HG03108 (cell line): ENCODE data around the gene MAPKBP1.
"Not testable (repeated sequence)": the region's sequence is repeated elsewhere in the genome, so short reads cannot be mapped to it uniquely, and the experiment has no call there.

ENCODE experiments used
- ATAC-seq: cut with Tn5 transposase; IDR thresholded peaks from one replicate; pipeline ENCODE4 v1.9.1; 2021; ENCODE audit warnings: moderate library complexity; ENCODE audit not compliant: unreplicated experiment

MAPKBP1 gene, protein sequence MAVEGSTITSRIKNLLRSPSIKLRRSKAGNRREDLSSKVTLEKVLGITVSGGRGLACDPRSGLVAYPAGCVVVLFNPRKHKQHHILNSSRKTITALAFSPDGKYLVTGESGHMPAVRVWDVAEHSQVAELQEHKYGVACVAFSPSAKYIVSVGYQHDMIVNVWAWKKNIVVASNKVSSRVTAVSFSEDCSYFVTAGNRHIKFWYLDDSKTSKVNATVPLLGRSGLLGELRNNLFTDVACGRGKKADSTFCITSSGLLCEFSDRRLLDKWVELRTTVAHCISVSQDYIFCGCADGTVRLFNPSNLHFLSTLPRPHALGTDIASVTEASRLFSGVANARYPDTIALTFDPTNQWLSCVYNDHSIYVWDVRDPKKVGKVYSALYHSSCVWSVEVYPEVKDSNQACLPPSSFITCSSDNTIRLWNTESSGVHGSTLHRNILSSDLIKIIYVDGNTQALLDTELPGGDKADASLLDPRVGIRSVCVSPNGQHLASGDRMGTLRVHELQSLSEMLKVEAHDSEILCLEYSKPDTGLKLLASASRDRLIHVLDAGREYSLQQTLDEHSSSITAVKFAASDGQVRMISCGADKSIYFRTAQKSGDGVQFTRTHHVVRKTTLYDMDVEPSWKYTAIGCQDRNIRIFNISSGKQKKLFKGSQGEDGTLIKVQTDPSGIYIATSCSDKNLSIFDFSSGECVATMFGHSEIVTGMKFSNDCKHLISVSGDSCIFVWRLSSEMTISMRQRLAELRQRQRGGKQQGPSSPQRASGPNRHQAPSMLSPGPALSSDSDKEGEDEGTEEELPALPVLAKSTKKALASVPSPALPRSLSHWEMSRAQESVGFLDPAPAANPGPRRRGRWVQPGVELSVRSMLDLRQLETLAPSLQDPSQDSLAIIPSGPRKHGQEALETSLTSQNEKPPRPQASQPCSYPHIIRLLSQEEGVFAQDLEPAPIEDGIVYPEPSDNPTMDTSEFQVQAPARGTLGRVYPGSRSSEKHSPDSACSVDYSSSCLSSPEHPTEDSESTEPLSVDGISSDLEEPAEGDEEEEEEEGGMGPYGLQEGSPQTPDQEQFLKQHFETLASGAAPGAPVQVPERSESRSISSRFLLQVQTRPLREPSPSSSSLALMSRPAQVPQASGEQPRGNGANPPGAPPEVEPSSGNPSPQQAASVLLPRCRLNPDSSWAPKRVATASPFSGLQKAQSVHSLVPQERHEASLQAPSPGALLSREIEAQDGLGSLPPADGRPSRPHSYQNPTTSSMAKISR (N-terminal part only)

DNA sequence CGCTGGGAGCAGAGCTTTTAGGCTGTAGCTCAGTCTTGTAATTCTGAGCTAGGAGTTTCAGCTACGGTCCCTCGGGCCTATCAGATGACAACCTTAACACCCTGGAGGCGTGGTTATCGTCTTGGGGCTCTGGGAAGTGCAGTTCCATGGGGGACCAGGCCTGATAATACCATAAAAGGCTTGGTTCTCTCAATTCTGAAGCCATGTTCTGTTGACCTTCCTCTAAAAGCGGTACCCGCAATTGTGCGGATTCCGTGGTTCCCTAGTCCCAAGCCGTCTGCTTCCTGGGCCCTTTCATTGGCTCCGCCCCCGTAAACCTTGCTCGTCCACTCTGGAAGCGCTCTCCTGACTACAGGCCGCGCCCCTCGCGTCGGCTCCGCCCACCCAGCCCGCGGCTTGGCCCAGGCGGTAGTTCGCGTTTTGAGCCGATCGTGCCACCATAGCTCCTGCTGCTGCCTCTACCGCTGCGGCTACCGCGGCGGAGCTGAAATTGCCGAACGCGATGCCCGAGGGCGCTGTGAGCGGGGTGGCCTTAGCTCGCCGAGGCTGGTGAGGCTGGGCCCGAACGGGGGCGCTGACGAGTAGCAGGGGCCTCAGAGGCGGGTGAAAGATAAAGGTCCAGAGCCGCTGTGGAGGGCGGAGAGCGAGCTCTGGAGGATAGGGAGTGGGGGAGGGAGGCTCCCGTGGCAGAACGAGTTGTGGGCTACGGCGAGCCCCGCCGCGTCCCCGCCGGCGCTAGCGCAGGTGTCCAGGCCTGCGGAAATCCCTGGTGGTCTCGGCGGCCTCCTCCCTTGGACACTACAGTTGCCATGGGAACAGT lies at the start of gene MAPKBP1:
TSS of gene MAPKBP1 (plus strand) at position 423 of the 820 bp plus-strand sequence. CDS start 792 bp downstream, outside the sequence.
- peak; percentile 78 for ATAC-seq

DNA sequence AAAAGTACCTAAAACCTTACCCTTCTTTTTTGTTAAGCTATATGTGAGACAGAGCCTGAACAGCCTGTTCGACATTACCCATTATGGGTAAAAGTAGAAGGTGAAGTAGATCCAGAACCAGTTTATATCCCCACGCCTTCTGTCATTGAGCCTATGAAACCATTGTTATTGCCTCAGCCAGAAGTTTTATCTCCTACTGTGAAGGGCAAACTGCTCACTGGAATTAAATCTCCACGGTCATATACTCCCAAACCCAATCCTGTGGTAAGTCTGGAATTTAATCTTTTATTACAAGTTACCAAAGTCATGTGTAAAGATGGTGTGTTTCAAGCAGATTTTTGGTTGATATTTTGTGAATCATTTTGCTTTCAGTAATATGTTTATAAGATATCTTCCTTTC lies 47.1 kb upstream of the MAPKBP1 start:
- ATAC-seq = no peak

DNA sequence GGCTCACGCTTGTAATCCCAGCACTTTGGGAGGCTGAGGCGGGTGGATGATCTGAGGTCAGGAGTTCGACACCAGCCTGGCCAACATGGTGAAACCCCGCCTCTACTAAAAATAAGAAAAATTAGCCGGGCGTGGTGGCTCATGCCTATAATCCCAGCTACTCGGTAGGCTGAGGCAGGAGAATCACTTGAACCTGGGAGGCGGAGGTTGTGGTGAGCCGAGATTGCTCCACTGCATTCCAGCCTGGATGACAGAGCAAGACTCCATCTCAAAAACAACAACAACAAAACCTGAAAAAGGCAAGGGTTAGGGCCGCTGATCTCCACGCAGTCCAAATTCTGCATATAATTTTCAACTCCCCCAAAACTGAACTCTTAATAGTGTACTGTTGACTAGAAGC lies 46.2 kb upstream of the MAPKBP1 start:
- not testable (repeated sequence) for ATAC-seq

DNA sequence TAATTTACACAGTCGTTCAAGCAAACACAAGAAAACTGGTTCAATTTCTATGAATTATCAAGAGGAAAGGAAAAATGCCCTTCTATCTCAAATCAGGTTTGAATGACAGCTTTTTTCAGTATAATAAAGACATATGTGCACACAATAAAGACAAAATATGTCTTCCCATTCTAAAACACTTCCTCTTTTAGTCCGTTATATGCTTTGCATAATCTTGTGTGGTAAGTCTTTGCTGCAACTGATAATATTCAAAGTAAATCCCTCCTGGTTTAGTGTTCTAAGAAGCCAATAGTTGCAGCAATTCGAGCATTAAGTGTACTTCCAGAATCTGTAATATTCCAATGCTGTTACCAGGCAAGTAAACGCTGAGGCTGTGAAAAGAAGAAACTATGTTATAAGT lies 43.7 kb upstream of the MAPKBP1 start:
- no peak for ATAC-seq

DNA sequence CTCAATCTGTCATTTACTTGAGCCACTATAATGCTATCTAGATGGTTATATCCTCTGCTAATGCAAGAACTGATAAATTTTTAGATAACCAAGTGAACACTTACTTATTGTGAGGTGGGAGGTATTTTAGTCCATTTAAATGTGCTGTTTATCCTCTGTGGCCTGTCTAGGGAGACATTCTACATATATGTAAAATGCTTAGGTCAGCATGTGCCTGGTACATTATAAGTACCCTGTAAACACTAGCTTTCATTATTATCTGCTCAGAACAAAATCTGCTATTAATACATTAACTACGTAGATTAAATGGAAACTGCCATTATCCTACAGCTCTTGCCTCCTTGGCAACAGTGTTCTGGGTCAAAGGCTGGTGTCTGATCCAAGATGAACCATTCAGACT lies 41.8 kb upstream of the MAPKBP1 start:
- no peak for ATAC-seq

DNA sequence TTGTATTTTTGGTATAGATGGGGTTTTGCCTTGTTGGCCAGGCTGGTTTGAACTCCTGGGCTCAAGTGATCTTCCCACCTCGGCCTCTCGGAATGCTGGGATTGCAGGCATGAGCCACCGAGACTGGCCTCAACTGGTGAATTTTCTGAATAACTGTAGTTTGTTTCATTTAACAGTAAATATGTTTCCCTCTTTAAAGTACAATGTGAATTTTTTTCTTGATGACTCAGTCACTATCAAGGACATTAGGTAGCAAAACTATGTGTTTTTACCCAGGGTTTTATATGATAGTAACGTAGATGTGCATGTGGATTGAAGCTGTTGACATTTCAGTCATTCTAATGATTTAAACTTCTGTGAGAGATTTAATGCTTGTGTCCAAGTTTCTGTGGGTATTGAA lies 40.2 kb upstream of the MAPKBP1 start:
- no peak for ATAC-seq

DNA sequence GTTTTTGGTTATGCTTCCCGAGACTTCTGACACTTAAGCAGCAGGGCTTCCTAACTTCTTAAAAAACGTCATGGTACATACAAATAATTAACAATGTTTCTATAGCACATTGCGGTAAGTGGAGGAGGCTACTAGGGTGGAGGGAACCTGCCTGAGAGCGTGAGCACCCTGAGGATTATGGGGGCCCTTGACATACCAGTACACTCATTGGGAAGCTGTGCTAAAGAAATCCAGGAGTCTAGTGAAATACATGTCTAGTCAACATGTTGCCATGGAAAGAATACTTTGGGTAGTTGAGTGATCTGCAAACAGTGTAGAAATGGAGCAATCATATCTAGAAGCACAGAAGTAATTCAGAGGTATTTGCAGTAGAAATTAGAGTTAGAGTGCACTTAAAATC lies 39.2 kb upstream of the MAPKBP1 start:
- ATAC-seq = no peak

DNA sequence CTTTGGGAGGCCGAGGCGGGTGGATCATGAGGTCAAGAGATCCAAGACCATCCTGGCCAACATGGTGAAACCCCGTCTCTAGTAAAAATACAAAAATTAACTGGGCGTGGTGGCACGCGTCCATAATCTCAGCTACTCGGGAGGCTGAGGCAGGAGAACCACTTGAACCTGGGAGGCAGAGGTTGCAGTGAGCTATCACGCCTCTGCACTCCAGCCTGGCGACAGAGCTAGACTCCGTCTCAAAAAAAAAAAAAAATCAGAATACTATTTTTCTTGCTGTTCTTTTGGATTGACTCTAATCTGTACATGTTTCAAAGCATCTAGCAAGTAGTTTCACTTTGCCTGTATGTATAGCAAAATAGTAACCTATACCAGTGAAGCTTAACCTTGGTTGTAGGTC lies 38.8 kb upstream of the MAPKBP1 start:
- not testable (repeated sequence) for ATAC-seq

DNA sequence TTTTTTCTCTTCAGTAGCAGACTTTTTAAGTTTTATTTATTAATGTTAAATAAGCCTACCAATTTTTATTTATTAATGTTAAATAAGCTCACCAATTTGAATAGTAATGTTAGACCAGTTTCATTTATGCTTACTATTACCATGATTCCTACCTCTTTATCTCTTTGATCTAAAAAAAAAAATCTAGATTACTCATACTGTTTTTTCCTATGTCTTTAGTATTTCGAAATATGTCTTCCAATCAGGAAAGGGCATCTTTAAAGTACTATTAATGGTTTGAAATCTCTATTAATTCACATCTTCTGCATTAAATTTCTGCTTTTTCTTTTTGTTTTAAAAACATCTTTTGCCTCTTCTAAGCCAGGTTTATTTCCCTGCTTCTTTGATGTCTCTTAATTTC lies 27.5 kb upstream of the MAPKBP1 start:
- no peak for ATAC-seq

DNA sequence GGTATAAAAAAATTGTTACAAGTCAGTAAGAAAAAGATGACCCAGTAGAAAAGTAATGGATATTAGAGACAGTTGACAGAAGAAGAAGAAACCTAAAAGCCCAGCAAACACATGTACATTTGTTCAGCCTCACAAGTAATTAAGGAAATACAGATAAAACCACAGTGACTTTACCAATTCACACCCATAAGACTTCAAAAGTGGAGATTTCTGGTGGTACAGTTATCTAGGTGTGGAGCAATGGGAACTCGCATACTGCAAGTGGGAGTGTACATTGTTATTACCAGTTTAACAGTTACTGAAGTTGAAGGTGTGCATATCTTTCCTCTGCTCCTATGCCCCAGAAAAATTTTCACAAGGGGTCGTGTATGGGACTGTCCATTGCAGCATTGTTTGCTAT lies 18.1 kb upstream of the MAPKBP1 start:
- ATAC-seq = no peak

DNA sequence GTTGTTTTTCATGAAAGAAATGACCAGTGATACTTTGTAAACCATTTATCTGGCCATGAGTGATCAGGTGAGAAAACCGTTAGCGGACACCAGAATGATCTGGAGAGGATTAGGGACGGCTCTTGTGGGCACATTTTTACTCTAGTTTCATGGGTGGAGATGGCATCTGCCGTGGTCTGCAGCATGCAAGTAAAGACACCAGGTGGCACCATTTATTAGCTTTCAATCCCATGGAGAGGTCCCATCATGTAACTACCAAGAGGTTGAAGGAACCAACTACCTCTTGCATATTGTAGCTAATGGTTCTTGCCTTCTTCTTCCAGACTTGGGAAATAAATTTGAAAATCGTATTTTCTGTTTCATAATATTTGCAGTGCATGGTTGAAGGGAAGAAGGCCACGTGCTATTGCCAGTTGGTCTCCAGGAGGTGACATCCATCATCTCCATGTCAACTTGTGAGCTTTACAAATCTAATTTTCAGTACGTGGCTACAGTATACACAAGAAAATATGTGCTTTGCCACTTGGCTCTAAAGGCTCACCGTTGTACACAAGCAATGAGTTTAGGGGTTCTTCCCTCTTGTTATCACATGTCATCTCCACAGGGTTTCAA lies 1.5 kb upstream of the MAPKBP1 start:
- no peak for ATAC-seq

DNA sequence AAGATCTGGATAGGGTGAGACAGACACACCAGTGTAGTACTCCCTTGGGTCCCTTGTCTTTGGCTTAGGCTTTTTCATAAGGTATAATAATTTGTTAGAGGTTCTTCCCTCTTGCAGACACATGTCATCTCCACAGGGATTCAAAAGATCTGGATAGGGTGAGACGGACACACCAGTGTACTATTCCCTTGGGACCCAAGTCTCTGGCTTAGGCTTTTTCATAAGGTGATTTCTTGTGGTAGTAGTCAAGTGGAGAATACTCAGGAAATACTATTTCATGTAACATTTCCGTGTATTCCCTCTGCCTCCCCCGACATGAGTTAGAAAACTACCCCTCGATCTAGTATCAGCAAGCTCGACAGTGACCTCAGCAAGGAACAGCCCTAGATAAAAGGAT lies 954 bp upstream of the MAPKBP1 start:
- no peak for ATAC-seq

DNA sequence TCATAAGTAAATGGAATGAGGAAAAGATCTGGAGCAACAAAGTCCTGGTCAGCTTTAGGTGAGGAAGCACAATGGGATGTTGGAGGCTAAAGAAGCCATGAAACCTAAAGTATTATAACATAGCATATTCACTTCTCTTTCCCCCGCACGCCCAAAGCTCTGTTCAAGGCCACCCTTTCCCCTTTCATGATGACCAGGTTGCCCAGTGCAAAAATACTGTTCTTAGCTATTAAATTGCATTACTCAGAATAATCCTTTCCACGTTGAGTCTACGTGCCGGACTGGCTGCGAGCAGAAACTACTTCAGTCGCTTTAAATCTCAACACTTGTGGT lies 589 bp upstream of the MAPKBP1 start:
- no peak for ATAC-seq

DNA sequence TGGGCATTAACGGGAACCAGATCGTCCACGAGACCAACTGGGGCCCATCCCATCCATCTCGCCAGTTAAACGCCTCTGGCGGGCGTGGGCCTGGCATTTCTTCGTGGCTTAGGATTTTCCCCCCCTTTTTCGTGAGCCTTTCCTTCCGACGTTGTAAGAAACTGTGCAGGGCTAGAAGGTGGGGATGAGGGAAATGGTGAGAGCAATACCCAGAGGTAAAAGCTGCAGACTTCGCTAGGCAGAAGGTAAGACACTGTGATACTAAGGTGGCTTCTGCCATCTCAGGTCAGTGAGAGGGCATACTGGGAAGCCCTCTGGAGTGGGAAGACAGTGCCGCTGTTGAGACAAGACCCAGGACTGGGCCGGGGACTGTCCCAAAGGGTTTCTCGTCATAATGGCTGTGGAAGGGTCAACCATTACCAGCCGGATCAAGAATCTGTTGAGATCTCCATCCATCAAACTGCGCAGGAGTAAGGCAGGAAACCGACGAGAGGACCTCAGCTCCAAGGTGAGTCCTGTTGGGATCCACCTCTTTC lies 666 bp downstream of the MAPKBP1 start:
- ATAC-seq = no peak

DNA sequence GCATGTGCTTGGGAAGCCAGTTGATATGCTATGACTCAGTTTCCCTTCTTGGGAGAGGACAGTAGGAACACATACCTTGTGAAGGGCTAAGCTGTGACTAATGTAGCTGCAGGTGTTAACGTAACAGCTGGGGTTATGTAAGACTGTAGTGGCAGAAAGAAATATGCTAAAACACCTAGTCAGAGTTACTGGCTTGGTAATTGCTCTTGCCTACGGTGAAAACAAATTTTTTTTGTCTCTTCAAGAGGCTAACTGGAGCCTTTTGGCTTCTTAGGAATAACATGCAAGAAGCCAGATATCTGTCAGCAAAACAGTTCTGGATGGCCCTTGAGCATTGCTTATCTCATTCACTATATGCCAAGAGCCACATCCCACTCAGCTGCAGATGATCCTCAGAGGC lies 1.4 kb downstream of the MAPKBP1 start:
- ATAC-seq = no peak

DNA sequence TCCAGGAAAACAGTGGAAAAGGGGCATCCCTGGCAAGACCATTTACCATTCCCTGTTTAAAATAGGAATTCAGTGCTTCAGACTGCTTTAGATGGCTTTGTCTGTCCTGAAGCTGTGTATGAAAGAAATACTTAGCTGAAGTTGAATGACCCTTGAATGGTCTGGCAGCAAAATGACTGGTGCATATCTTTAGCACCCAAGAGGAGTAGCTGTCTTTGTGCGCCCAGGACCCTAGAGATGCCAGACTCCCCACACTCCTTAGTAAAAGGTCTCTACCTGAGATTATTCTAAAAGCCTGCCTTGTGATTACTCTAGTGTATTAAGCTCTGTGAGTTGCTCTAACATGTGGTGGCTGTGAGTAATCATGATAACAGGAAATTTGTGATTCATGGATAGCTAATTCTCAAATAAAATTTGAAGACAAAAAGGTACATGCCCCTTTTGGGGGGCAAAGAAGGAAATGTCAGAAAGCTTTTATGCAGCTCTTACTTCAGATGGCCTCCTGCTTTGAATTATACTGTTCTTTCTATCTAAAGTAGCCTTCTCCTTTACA lies 3.2 kb downstream of the MAPKBP1 start:
- ATAC-seq = no peak

DNA sequence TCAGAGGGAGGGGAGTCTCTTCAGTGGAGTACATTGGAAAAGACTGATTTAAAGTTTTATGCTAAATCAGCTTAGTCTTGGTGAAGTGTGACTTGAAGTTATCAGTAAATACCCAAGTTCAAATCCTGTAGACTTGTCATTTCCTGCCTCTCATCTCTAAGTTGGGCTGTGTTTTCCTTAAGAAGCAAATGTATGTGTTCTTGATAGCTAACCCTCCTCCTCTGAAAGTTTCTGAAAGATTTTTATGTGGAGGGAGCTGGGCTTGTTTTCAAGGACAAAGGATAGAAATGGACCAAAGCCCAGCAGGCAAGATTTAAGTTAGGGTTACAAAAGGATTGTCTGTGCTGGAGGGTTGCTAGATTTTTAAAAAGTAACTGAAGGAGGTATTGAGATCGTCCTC lies 4.2 kb downstream of the MAPKBP1 start:
- ATAC-seq = no peak

DNA sequence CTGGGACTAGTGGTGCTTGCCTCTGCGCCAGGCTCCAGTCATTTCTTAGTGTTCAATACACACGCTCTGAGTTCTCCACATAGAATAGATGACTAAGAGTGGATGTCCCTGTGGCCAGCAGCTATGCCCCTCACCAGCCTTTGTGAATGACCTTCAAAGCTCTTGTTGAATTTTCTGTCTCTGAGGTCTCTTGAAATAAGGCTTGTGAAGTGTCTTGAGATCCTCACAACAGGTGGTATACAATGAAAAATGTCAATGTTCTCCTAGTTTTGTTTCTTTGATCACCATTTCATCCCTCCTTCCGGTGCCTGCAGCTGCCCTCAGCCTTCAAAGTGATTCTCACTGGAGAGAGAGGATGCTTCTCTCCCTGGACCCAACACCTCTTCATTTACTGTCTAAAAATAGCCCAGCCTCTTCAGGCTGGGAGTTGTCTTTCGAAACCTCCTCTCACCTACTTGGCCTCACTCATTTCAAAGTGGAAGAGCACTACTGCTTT lies 5.4 kb downstream of the MAPKBP1 start:
- no peak for ATAC-seq

DNA sequence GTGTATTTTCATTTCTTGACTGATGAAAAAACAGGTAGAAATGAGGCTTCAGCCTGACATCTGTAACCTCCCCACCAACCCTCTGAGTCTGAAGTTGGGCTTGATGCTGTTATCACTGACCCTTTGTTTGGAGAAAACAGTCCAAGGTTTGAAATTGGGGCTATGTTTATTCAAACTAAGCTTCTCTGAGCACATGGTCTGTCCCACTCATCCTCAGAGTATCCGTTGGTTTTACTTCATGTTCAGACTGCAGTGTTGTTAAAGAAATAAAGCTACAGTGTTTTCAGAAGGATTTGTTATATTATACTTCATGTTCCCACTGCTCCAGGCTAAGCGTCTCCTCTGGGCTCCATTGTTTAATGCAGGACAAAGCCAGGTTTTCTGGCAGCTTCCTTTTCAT lies 6.0 kb downstream of the MAPKBP1 start:
- no peak for ATAC-seq
